Endometrial microvascular endothelial cells (primary cell): Measurements from ENCODE around the gene AGRN. TPM values are rescaled to one million over a fixed set of nuclear protein-coding genes. Genes with fewer than 3 reads are reported as not detected.
"Not testable (repeated sequence)": the region's sequence is repeated elsewhere in the genome, so short reads cannot be mapped to it uniquely, and the experiment has no call there.

ENCODE experiments used
- in situ Hi-C: cut with HindIII; loops from 2 replicates; pipeline ENCODE4 v1.10.0; 2017; ENCODE audit warnings: low sequenced_read_pairs, low pct_unique_long_range_greater_than_20kb; ENCODE audit errors: inconsistent ontology term
- total RNA-seq: library from RNA; depleted of rRNA; stranded (reverse); fragments of >200 nt; gene quantifications from one replicate; pipeline ENCODE4 v1.2.3, GENCODE V29; 2015; ENCODE audit errors: inconsistent ontology term

The AGRN gene
- total RNA-seq, 1 donor from 2014 or later: 77.4 TPM

- in situ Hi-C loops: no loop called here
These were observed 73.1 kb downstream of the AGRN start for GRCh38 chr1:1092894-1093609.

DNA sequence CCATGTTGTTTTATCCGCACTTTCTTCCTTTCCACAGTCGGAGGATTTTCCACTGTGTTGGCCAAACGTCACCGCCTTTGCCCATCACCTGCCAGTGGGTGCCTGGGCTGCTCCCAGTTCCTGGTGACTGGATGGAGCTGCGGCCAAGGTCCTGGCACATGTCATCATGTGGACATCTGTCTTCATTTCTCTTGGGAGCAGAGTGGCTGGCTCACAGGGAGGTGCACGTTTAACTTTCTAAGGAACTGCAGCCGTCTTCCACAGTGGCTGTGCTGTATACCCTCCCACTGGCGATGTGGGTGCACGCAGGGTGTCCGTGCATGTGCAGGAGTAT is 73.7 kb downstream of the AGRN start:
- in situ Hi-C loops: no loop called here

GRCh38 chr1:1094981-1095380 is 75.1 kb downstream of the AGRN start:
- in situ Hi-C loops: no loop called here

- in situ Hi-C loops: not testable (repeated sequence)
These were observed 76.2 kb downstream of the AGRN start for GRCh38 chr1:1096136-1096535.

- in situ Hi-C loops: no loop called here
These were observed 78.9 kb downstream of the AGRN start for GRCh38 chr1:1098681-1099421.

GRCh38 chr1:1099506-1100183 is 79.7 kb downstream of the AGRN start:
- in situ Hi-C loops: no loop called here

DNA sequence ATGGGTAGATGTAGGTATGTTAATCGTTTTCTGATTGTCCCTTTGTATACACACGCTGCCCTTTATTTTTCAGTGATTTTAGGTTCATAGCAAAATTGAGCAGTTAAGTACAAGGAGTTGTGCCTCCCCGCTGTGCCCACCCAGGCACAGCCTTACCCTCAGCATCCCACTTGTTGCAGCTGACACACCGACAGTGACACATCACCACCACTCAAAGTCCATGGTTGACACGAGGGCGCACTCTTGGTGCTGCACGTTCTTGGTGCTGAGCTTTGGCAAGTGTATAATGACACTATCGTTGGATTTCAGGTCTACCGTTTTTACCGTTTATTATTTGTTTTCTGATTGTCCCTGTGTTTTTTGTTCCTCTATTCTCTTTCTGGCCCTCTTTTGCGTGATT is 80.4 kb downstream of the AGRN start:
- in situ Hi-C loops: no loop called here

- in situ Hi-C loops: no loop called here
These were observed 81.6 kb downstream of the AGRN start for GRCh38 chr1:1101503-1101902.

DNA sequence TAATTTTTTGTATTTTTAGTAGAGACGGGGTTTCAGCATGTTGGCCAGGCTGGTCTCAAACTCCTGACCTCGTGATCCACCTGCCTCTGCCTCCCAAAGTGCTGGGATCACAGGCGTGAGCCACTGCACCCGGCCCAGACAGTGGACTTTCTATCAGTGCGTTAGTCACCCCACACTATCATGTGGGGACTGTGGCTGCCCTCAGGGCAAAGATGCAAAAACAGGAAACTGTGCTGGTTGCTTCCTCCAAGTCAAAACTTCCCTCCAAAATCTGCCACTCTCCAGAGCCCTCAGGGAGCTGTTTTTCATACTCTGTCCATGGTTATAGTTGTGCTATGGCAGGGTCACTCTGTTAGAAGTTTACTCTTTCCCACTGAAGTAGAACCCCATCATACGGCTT is 84.2 kb downstream of the AGRN start:
- in situ Hi-C loops: not testable (repeated sequence)

Other genes with a start within 250 kb of the AGRN start
- gene SAMD11, start 96.2 kb upstream of the AGRN start, total RNA-seq: 0.19 TPM
- gene NOC2L, start 60.9 kb upstream of the AGRN start, total RNA-seq: 98.2 TPM
- gene KLHL17, start 59.5 kb upstream of the AGRN start, total RNA-seq: 6.1 TPM
- 0.56 TPM for gene PLEKHN1, start 53.6 kb upstream of the AGRN start, total RNA-seq
- not detected for gene PERM1, start 38.0 kb upstream of the AGRN start, total RNA-seq
- gene HES4, start 20.0 kb upstream of the AGRN start, total RNA-seq: 1.1 TPM
- gene ISG15, start 6.6 kb upstream of the AGRN start, total RNA-seq: 303 TPM
- not detected for gene RNF223, start 54.2 kb downstream of the AGRN start, total RNA-seq
- gene C1orf159, start 96.0 kb downstream of the AGRN start, total RNA-seq: 22.3 TPM
- not detected for gene TTLL10, start 153.8 kb downstream of the AGRN start, total RNA-seq
- gene TNFRSF18, start 186.5 kb downstream of the AGRN start, total RNA-seq: not detected
- gene TNFRSF4, start 194.0 kb downstream of the AGRN start, total RNA-seq: not detected
- 186 TPM for gene SDF4, start 211.9 kb downstream of the AGRN start, total RNA-seq
- gene B3GALT6, start 212.1 kb downstream of the AGRN start, total RNA-seq: 23.9 TPM
- gene C1QTNF12, start 226.6 kb downstream of the AGRN start, total RNA-seq: not detected